Type B pancreatic cell (in vitro differentiated cells): ENCODE measurements around the gene MYDGF. TPM values are rescaled to one million over a fixed set of nuclear protein-coding genes. Genes with fewer than 3 reads are reported as not detected.
"Not testable (repeated sequence)": the region's sequence is repeated elsewhere in the genome, so short reads cannot be mapped to it uniquely, and the experiment has no call there.

Experiments
- DNase-seq: peaks from one replicate; pipeline ENCODE4 v3.0.0; 2021; ENCODE audit warnings: mixed read lengths; ENCODE audit not compliant: unreplicated experiment; ENCODE audit errors: extremely low spot score
- H3K27ac Mint-ChIP-seq: 2 replicates; pipeline ENCODE4 v1.8.0; 2021; ENCODE audit warnings: mild to moderate bottlenecking, mixed read lengths
- H3K27me3 Mint-ChIP-seq: 2 replicates; pipeline ENCODE4 v1.8.0; 2021; ENCODE audit warnings: mixed read lengths
- H3K36me3 Mint-ChIP-seq: 2 replicates; pipeline ENCODE4 v1.8.0; 2021; ENCODE audit warnings: mixed read lengths
- H3K4me1 Mint-ChIP-seq: one replicate; pipeline ENCODE4 v1.8.0; 2021; ENCODE audit warnings: mixed read lengths; ENCODE audit not compliant: unreplicated experiment
- H3K4me3 Mint-ChIP-seq: 2 replicates; pipeline ENCODE4 v1.8.0; 2021; ENCODE audit warnings: mild to moderate bottlenecking, mixed read lengths
- H3K9me3 Mint-ChIP-seq: 2 replicates; pipeline ENCODE4 v1.8.0; 2021; ENCODE audit warnings: mixed read lengths
- CTCF ChIP-seq: fragments of 200-600 bp; sonication (generic); conservative IDR thresholded peaks from 2 replicates; pipeline ENCODE4 v1.5.0; 2021; ENCODE audit warnings: antibody characterized with exemption, mild to moderate bottlenecking
- total RNA-seq: library from RNA; stranded (reverse); gene quantifications from 2 replicates; pipeline ENCODE4 v1.2.1, GENCODE V29; 2021; ENCODE audit warnings: low replicate concordance

MYDGF gene
- total RNA-seq, 1 donor from 2014 or later, result 57.5 TPM

- no peaks in the 10 kb centered on the region for H3K9me3 Mint-ChIP-seq
- H3K27ac Mint-ChIP-seq, result no peak overlapping the region
- H3K4me1 Mint-ChIP-seq, result no peaks in the 10 kb centered on the region
- no peak for DNase-seq
- no peak for TF ChIP-seq CTCF
- H3K4me3 Mint-ChIP-seq, result no peak overlapping the region
- peaks cover 4% of the 10 kb centered on the region for H3K36me3 Mint-ChIP-seq
- H3K27me3 Mint-ChIP-seq, result no peaks in the 10 kb centered on the region
Measured at GRCh38 chr19:4687396-4687795, 17.3 kb upstream of the MYDGF start.

- no peaks in the 10 kb centered on the region for H3K27me3 Mint-ChIP-seq
- H3K27ac Mint-ChIP-seq, result no peak overlapping the region
- peaks cover 4% of the 10 kb centered on the region for H3K36me3 Mint-ChIP-seq
- H3K4me1 Mint-ChIP-seq, result no peaks in the 10 kb centered on the region
- no peak overlapping the region for H3K4me3 Mint-ChIP-seq
- no peak for DNase-seq
- no peaks in the 10 kb centered on the region for H3K9me3 Mint-ChIP-seq
- TF ChIP-seq CTCF, result no peak
Measured at GRCh38 chr19:4686700-4687099, 16.6 kb upstream of the MYDGF start.

- H3K36me3 Mint-ChIP-seq, result peaks cover 4% of the 10 kb centered on the region
- DNase-seq, result no peak
Measured at GRCh38 chr19:4684312-4685095, 14.4 kb upstream of the MYDGF start.

GRCh38 chr19:4682417-4683200, 12.5 kb upstream of the MYDGF start:
- Mint-ChIP-seq H3K27me3 (no peaks in the 10 kb centered on the region), H3K4me3 (no peak overlapping the region), H3K9me3 (no peaks in the 10 kb centered on the region), H3K36me3 (peaks cover 4% of the 10 kb centered on the region), H3K4me1 (no peaks in the 10 kb centered on the region), H3K27ac (no peak overlapping the region)
- TF ChIP-seq CTCF, result no peak
- no peak for DNase-seq

More at GRCh38 chr19:4684312-4685095, 14.4 kb upstream of the MYDGF start:
- Mint-ChIP-seq H3K27me3 (no peaks in the 10 kb centered on the region), H3K9me3 (no peaks in the 10 kb centered on the region), H3K27ac (no peak overlapping the region), H3K4me1 (no peaks in the 10 kb centered on the region), H3K4me3 (no peak overlapping the region)
- TF ChIP-seq CTCF, result no peak

- H3K27ac Mint-ChIP-seq, H3K9me3 Mint-ChIP-seq, H3K36me3 Mint-ChIP-seq, H3K4me3 Mint-ChIP-seq, H3K4me1 Mint-ChIP-seq, H3K27me3 Mint-ChIP-seq, DNase-seq: not testable (repeated sequence)
Measured at GRCh38 chr19:4680021-4680420, 9.9 kb upstream of the MYDGF start.
